C1 segment of cervical spinal cord (tissue), 14 donors: ENCODE data around the gene SAP25.
"Not testable (repeated sequence)": the region's sequence is repeated elsewhere in the genome, so short reads cannot be mapped to it uniquely, and the experiment has no call there.

Source experiments
- DNase-seq, 14 donors: peaks; one replicate each; lab custom pipeline; 2025; lab: John Stamatoyannopoulos, UW

SAP25 gene

GRCh38 chr7:100562195-100563099 lies 11.3 kb downstream of the SAP25 start:
- peak in 1 of 14 donors; percentile 21 for DNase-seq

DNA sequence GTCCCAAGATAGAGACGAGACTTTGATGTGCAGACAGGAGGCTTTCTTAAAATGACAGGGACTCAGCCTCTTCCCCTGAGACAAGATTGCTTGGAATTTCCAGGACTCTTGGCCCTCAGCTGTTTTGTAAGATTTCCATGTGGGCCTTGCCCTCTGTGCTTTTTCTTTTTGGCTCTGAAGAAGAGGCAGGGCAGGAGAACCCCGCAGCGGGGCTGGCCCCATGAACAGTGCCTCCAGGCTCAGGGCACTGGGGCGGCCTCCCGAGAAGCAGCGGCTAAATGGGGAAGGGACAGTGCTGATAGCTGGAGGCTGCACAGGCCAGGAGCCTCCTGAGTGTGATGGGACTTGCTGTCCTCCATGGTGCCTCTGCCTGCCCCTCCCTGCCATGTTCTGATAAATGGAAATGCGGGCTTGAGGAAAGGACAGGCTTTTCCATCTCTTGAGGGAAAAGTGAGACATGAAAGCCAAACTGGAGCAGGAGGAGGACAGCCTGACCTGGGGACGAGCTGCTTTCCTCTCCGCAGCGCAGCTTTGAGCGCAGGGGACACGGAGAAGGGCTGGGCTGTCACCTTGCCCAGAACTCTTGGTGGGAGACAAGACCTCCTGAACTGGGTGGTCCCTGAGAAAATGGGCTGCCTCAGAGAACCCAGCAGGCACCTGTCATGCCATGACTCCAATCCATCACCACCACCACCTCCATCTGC lies 12.1 kb downstream of the SAP25 start:
- no peak for DNase-seq

GRCh38 chr7:100559127-100559526 lies 14.6 kb downstream of the SAP25 start:
- DNase-seq: no peak

DNA sequence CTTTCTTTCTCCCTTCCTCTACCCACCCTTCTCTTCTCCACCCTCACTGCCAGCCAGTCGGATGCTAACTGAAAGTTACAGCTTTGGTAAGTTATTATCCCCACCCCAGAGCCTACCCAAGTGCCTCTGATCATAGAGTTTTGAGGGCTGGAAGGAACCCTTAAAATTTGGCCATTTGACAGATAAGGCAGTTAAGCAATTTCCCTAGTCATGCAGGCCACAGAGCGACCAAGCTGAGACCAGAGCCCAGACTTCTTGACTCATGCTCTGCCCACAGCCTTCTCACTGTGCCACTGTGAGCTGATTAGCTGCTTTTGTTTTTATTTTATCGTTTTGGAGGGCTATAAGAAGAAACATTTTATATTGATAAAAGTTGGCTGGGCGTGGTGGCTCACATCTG lies 17.2 kb downstream of the SAP25 start:
- DNase-seq: no peak

DNA sequence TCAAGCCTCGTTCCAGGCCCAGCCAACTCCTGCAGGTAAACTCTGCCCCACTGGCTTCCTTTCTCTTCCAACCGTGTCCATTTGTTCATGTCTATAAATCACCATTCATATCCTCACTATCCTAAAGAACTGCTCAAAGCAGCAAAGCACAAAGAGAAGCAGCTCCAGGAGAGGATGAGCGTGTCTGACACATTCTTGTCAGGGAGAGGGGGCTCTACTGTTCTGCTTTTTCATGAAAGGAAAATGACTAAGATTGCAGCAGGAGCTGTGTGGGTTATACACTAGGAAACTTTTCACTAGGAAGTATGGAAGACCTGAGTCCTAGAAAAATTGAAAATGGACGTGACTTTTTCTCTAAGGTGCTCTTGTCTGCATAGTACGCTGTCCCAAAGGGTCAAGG lies 18.0 kb downstream of the SAP25 start:
- DNase-seq: no peak

DNA sequence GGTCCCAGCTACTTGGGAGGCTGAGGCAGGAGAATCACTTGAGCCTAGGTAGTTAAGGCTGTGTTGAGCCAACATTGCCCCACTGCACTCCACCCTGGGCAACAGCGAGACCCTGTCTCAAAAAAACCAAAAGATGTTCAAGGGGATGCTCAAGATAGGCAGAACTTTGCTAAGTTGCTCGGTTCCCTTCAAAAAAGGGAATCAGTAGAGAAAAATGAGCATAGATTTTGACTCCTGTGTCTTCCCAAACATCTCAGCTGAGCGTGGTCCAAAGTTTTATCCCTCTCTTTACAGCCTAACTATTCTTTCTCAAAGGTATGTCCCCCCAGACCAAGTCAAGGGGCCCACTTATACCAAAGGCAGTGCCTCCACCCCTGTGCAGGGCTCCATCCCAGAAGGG lies 20.7 kb downstream of the SAP25 start:
- DNase-seq: no peak

DNA sequence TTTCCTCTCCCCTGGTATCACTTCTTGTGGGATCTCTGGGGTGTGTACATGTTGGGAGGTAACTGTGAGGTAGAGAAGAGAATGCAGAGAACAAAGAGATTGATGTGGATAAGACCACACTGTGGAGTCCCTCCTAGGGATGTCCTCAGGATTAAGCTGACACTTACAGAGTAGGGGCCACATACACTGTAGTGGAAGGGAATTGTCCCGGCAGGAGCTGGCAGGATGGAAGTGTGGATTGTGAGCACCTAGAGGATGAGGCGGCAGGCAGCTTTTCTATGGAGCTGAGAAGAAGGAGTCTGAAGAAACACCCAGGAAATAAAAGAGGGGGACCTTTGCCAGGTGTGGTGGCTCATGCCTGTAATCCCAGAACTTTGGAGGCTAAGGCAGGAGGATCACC lies 21.2 kb downstream of the SAP25 start:
- no peak for DNase-seq

GRCh38 chr7:100548446-100548845 lies 25.3 kb downstream of the SAP25 start:
- DNase-seq: not testable (repeated sequence)

DNA sequence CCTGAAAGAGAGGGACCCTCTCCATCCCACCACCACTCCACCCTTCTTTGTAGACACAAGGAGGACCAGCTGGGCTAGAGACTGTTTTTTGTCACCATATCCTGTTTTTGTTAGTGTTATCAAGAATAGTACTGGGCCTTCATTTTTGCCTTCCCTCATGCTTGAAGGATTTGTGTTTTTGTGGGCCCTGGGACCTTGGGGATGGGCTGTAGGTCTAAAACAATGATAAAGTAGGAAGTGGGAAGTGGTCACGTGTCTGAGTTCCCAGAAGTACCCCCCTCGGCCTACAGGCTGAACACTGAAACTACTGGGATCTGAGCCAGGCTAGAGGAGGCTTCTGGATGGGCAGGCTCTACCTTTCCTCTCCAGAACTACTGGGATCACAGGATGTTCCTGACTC lies 25.8 kb downstream of the SAP25 start:
- DNase-seq: peak in 1 of 14 donors; percentile 15

- no peak for DNase-seq
Measured at GRCh38 chr7:100546926-100547800, 26.5 kb downstream of the SAP25 start.

- no peak for DNase-seq
Measured at GRCh38 chr7:100546129-100546925, 27.4 kb downstream of the SAP25 start.

DNA sequence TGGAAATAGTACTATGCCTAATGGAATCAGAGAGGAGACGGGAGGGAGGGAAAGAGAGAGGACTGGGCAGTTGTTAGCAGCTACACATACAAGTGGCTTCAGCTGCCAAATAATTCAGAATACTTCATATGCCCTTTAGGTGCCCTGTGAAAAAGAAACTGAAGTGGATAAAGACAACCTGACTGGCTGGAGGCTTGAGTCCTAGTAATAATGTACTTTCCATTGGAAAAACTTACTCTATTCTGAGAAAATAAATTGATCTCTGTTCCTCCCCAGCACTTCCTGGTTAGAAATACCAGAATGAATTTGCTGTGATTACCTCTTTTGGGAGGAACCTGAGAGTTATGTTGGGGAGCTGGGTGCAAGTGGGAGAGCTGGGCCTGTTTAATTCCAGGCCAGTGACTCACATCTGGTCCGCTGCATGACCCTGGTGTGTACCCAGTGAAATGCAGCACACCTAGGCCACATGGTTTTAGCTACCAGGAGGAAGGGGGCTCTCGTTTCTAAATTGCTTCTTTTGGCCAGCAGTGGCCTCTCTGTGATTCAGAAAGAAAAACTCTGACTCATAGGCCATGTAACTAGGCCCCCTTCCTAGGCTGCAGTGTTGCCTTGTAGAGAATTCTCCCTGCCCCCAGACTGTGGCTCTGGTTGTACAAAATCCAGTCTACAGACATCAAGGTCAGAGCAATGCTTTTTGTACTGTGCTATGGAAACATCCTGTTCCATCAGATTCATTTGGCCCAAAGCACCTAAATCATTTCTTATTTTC lies 28.2 kb downstream of the SAP25 start:
- DNase-seq: peak in 9 of 14 donors; percentile 10 to 70 (median 27)

GRCh38 chr7:100544967-100545359 lies 28.7 kb downstream of the SAP25 start:
- DNase-seq: peak in 1 of 14 donors; percentile 48

DNA sequence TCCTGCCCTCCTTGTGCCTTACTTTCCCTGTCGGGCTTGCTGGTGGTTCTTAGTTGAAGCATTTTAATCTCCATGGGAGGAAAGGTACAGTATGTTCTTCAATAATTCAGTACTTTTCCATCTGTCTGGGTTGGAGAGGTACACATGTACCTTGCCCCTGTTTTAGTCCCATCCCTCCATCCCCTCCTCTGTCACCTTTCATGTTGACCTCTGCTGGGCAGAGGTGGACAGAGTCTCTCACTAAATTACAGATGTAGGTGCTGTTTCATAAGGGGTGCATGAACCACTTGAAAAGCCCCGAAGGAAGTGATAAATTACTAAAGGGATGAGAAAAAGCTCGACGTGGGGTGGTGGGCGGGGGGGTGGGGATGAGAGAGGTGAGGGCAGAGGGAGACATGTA lies 29.3 kb downstream of the SAP25 start:
- no peak for DNase-seq

DNA sequence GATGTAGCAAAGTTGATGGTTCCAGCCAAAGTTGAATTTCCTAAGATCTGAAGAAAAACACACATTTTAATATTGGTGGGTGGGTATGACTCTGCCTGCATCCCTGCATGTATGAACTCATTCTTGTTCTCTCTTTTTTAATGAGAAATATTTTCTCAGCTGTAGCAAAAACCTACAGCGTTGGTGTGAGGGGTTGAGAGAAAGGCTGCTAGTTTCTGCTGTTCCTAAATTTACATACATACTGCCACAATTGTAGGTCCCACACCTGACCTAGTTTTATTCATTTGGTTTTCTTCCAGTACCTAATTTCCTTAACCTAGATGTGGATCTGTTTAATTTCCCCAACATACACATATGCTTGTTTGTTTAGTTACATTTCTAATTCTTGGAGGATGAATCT lies 30.1 kb downstream of the SAP25 start:
- no peak for DNase-seq

DNA sequence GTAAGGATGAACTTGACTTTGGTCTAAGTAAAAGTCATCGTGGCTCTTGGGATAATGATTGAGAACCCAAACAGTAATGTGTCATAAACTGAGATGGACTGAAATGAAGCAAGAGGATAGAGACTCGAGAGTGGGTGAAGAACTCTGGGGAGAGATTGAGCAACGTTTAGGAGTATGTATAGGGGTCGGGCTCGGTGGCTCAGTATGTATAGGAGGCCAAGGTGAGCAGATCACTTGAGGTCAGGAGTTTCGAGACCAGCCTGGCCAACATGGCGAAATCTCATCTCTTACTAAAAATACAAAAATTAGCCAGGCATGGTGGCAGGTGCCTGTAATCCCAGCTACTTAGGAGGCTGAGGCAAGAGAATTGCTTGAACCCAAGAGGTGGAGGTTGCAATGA lies 32.4 kb downstream of the SAP25 start:
- DNase-seq: not testable (repeated sequence)

- no peak for DNase-seq
Measured at GRCh38 chr7:100540073-100540723, 33.5 kb downstream of the SAP25 start.

- DNase-seq: no peak
Measured at GRCh38 chr7:100539436-100540006, 34.2 kb downstream of the SAP25 start.
